ENCODE results near the gene TMEM95.
A peak's percentile ranks its signal among the peaks of the same experiment; 100 is the strongest.
"Not testable (repeated sequence)": the region's sequence is repeated elsewhere in the genome, so short reads cannot be mapped to it uniquely, and the experiment has no call there.

TMEM95 gene

DNA sequence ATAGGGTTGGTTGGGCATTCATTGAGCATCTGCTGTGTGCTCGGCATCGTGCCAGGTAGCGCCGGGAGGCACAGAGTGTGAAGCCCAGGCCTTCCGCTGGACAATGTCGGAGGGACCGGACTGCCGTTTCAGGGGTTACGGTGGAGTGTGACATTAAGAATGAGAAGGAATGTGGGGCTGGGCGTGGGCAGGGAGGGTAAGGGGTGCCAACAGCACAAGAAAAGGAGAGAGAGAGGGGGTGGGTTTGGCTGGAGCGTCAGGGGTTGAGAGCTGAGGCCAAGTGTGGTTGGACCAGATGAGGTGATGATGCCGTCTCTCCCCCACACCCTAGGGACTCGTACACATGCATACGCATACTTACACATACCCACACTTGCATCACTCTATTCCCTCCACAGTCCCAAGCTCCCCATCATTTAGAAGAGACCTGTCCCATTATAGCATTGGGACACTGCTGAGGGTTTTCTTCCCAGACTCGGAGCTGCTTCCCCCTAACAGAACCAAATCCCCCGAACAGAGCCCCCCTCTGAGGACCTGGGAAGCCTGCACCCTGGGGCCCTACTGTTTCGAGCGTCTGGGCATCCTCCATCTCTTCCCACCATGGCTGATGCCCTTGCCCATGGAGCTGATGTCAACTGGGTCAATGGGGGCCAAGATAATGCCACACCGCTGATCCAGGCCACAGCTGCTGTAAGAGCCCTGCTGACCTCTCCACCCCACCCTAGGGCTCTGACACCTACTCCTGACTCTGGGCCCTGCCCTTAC, 6.3 kb upstream of the TMEM95 start:
- DNase-seq = no peak

DNA sequence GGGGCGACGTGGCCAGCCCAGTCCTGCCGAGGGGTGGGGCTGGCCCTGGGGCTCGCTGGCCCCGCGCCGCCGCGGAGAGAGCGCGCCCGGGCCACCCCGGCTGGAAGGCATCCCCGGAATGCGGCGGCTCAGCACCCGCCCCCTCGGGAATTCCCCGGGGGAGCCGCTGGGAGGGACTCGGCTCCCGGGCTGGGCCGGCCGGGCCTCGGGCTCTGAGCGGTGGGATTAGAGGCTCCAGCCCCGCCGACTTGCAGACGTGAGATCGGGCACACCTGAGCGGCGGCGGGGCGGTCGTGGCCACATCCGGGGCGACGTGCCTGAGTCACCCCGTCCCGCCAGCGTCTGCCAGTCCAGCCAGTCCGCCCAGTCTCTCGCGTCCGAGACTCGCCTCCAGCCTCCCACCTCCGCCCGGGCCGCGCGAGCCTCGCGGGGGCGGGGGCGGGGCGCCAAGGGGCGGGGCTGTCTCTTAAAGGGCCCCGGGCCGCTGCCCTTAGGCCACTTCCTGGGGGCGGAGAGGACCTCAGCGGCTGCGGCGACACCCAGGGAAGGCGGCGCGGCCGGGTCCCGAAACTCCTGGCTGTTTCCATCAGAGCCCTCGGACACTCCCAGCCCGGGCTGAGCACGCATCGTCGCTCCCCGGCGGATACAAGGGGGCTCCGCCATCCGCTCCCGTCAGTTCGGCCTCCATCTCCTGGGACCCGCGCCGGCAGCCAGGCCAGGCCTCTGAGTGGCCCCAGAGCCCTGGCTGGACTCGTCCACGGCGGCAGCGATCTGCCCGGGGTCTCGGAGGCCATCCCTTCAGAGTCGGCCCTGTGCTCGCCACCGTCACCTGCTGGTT, 3.1 kb upstream of the TMEM95 start, which contains the start of gene KCTD11:
KCTD11 (plus strand) TSS at position 498 of the 838 bp plus-strand sequence.
- DNase-seq = peak; percentile 38

DNA sequence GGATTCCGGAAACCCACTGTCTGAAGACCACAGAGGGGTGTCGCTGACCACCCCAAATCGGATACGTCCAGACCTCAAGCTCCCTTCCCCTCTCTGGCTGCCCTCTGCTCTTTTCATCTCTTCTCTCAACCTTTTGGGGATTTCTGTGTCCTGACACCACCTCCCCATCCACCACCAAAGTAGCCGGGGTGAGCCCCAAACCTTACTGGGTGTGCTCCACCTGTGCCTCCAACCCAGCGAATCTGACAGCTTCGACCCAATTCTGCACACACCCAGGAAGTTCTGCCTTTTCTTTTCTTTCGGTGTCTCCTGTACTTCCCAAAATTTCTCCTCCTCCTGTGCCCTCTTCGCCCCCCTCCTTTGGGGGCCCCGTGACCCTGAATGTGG, 2.5 kb upstream of the TMEM95 start:
- no peak for DNase-seq

DNA sequence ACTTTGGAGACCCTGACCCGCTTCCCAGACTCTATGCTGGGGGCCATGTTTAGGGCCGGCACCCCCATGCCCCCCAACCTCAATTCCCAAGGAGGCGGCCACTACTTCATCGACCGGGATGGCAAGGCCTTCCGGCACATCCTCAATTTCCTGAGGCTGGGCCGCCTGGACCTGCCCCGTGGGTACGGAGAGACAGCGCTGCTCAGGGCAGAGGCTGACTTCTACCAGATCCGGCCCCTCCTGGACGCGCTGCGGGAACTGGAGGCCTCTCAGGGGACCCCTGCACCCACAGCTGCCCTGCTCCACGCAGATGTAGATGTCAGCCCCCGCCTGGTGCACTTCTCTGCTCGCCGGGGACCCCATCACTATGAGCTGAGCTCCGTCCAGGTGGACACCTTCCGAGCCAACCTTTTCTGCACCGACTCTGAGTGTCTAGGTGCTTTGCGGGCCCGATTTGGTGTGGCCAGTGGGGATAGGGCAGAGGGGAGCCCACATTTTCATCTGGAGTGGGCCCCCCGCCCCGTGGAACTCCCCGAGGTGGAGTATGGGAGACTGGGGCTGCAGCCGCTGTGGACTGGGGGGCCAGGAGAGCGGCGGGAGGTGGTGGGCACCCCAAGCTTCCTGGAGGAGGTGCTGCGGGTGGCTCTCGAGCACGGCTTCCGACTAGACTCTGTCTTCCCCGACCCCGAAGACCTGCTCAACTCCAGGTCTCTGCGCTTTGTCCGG, 1.9 kb upstream of the TMEM95 start:
- no peak for DNase-seq

DNA sequence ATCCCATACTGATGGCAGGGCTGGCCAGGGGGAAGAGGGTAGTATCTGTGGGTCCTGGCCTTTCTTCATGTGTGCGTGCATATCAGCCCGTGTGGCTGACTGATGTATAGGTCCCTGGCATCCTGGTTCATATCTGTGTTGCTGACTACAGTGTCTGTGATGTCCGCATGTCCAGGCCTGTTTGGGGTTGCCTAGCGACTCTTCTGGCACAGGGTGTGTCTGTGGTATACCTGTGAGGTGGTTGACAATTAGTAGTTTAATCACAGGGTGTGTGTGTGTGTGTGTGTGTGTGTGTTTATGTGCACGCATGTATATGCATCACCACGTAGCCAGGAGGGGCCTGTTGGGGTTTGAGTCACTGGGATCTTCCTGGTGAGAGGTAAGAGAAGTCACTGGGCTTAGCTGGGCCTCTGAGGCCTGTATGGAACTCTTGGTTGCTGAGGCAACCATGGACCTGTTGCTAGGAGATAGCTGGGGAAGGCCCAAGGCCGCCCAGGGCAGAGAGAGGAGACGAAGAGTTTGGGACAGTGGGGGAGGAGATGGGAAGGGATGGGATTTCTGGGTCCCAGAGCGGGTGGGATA, 603 bp upstream of the TMEM95 start:
- no peak for DNase-seq

DNA sequence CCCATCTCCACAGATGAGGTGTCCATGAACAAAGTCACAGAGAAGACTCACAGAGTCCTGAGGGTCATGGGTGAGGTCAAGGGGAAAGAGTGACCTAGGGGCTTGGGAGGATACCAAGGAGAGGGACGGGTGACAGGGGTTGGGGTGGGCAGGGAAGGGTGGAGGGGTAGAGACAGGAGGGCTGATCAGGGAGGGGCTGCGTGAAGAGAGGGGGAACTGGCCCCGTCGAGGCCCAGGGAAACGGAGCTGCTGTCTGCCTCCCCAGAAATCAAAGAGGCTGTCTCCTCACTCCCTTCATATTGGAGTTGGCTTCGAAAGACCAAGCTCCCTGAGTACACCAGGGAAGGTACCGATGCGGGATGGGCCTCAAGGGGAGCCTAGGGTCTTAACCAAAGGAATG, 617 bp downstream of the TMEM95 start:
- DNase-seq = no peak

DNA sequence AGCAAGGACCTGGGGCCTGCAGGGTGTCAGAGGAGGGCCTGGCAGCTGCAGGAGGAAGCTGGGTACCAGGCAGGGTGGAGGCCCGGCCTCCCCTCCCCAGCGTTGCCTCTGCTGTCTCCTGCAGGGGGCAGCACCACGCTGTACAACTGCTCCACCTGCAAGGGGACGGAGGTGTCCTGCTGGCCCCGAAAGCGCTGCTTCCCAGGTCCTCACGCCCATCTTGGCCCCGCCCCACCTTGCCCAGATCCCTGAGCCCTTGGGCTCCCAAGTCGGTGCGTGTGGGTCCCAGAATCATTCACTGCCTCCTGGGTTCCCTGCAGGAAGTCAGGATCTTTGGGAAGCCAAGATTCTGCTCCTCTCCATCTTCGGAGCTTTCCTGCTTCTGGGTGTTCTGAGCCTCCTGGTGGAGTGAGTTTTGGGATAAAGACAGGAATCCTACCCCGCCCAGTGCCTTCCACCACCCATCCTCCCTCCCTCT, 1.2 kb downstream of the TMEM95 start:
- no peak for DNase-seq

DNA sequence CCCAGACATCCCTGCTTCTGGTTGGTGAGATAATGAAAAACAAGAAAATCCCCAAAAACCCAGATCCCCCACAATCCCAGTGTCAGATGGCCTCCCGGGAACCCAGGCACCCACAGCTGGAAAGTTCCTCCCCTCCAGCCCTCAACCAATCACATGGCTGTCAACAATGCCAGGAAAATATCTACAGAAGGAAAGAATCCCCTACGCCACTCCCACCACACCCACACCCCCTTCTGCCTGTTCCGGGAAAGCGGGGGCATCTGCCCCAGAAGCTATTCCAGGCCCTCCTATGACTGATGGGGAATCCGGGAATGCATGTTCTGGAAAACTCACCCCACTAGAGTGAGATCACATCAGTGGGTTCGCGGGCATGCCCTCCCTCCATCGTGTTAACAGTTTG, 1.8 kb downstream of the TMEM95 start:
- no peak for DNase-seq

DNA sequence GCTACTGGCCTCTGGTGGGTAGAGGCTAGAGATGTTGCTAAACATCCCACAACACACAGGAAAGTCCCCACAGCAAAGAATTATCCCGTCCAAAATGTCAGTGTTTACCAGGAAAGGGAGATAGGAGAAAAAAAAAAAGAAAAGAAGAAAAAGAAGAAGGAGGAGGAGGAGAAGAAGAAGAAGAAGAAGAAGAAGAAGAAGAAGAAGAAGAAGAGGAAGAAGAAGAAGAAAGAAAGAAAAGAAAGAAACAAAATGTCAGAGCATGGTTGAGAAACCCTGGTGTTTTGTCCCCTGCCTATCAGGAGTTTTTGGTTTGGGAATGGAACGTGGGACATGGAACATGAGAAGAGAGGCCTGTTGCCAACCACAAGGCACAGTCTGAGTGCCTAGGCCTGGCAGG, 2.4 kb downstream of the TMEM95 start:
- no peak for DNase-seq

DNA sequence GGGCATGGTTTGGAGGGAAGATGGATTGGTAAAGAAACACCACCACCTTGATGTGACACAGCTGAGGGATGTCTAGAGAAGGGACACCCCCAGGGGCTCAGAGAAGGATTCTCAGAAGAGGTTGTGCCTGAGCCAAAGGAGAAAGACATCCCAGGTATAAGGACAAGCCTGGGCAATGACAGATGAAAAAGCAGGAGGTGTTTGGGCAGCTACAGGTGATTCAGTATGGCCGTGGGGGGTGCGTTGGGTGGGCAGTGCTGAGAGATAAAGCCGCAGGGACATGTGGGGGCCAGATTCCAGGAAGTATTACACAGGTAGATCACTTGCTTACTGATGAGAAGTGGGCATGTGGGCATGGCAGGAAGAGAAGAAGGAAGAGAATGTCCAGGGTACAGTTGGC, 7.0 kb downstream of the TMEM95 start:
- no peak for DNase-seq

DNA sequence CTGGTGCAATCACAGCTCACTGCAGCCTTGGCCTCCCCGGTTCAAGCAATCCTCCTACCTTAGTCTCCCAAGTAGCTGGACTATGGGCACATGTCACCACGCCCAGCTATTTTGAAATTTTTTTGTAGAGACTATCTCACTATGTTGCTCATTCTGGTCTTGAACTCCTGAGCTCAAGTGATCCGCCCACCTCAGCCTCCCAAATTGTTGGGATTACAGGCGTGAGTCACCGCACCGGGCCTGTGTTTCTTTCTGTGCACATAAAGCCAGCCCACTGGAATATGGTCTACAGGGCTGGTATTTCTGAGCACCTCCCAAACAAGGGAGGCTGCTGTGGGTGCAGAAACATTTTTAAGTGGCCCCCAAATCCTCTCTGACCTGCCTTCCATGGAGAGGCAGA, 8.4 kb downstream of the TMEM95 start:
- DNase-seq = no peak

DNA sequence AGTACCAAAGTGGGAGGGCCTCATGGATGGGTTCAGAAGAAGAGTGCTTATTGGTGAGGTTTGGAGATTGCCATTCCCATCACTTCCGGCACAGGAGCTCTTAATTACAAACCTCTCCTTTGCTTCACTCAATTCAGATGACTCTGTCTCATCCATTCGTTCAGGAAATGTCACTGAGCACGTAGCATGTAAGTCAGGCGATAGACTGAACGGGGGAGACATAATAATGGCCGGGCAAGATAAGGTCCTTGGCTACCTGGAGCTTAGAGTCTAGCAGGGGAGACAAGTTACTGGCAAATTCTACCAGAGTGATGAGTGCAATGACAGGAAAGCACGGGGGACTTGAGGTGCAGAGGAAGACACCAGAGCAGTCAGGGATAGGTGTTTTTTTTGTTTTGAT, 11.0 kb downstream of the TMEM95 start:
- not testable (repeated sequence) for DNase-seq

DNA sequence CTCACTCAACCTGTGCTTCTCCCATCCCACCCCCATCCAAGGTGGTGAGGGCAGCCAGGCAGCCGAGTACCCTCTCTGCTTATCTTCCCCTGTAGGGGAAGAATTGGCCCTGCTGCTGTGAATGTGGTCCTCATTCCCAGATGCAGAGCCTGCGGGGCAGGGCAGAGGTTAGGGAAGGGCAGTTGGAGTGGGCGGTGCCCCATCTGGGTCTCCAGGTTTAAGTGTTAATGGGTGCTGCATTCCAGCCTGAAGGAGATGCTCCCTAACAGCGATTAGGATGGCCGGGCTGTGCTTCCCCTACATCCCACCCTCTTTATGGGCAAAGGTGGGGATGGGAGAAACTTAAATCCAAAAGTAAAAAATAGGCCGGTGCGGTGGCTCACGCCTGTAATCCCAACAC, 12.1 kb downstream of the TMEM95 start:
- no peak for DNase-seq

DNA sequence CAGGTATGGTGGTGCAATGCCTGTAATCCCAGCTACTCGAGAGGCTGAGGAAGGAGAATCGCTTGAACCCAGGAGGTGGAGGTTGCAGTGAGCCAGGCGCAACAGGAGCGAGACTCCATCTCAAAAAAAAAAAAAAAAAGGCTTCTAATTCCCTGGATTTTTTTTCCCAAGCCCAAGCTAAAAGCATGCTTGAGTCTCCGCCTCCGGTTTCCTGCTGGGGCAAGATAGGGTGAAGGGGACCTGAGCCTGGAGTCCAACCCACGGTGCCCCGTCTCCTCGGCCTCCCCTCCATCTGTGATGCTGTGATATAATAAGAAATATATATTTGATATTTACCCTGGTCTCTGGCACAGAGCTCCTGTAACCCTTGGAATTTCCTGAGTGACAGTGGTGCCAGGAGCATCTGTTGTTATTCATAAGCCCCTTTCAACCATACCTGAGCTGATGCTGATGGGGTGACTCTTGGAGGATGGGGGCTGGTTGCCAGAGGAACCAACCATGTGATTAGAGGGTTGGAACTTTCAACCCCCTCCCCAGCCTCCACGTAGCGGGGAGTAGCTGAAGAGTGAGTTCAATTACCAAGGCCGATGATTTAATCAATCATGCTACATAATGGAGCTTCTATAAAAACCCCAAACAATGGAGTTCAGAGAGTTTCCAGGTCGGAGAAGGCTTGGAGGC, 13.1 kb downstream of the TMEM95 start:
- no peak for DNase-seq

DNA sequence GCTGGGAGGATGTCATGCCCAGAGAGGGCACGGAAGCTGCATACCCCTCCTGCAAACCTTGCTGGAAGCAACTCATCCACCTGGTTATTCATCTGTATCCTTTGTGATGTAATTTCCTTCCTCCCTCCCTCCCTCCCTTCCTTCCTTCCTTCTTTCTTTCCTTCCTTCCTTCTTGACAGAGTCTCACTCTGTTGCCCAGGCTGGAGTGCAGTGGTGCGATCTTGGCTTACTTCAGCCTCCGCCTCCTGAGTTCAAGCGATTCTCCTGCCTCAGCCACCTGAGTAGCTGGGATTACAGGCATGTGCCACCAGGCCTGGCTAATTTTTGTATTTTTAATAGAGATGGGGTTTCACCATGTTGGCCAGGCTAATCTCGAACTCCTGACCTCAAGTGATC, 13.6 kb downstream of the TMEM95 start:
- DNase-seq = not testable (repeated sequence)

DNA sequence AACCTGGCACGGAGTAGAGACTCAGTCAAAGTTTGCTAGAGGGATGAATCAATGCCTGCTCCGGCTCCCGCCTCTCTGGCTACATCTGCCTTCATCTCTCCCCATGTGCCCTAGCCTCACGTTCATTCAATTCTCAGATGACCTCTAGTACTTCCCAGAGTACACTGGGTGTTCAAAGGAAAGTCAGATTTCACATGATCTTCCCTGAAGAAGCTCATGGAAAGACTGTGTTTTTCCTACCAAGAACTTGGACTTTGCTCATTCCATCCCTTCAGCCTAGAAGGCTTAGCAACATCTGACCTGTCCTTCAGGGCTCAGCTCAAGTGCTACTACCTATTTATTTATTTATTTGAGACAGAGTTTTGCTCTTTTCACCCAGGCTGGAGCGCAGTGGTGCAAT, 14.9 kb downstream of the TMEM95 start:
- no peak for DNase-seq

DNA sequence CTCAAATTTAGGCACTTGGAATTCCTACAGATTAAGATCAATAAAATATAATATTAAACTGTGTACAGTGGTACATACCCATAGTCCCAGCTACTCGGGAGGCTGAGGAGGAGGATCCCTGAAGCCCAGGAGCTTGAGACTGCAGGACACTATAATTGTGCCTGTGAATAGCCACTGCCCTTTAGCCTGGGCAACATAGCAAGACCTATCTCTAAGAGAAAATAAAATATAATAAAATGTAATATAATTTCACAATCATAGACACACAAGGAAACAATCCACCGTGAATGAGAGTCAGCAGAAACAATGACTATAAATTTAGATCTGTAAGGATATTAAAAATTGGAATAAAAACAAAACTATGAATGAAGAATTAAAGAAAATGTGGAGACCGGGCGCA, 15.9 kb downstream of the TMEM95 start:
- DNase-seq = no peak

DNA sequence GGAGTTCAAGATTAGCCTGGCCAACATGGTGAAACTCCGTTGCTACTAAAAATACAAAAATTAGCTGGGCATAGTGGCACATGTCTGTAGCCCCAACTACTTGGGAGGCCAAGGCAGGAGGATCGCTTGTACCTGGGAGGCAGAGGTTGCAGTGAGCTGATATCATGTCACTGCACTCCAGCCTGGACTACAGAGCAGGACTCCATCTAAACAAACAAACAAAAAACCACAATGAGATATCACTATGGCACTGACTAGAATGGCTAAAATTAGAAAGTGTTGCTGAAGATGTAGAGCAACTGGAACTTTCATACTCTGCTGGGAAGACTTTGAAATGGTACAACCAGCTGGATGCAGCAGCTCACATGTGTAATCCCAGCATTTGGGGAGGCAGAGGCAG, 19.4 kb downstream of the TMEM95 start:
- DNase-seq = no peak

DNA sequence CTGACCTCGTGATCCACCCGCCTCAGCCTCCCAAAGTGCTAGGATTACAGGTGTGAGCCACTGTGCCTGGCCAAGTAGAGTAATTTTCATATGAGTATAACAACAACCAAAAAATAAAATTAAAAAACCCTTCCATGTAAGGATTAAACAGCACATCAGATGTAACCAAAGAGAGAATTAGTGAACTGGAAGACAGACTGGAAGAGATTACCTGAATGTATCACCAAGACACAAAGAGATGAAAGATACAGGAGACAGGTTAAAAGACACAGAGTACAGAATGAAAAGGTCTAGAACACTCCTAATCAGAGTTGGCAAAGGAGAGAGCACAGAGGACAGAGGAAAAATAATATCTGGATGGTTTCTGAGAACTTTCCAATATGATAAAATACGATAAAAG, 24.2 kb downstream of the TMEM95 start:
- no peak for DNase-seq

DNA sequence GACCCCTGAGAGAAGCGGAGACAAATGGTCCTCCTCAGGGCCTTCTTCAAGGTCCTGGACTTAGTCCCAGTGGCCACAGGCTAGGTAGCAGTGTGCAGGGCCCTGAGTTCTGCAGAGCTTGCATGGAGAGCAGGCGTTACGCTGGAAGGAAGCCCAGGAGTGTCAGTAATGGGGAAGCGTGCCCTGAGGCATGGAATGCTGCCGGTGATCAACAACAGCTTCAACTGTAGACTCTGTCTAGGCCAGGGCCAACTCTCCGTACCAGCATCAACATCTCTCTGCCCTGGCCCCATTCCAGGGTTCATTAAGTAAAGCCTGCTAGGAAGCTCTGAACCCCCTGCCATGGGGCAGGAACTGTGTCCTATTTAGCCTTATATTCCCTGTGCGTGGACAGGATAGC, 25.4 kb downstream of the TMEM95 start:
- DNase-seq = no peak

DNA sequence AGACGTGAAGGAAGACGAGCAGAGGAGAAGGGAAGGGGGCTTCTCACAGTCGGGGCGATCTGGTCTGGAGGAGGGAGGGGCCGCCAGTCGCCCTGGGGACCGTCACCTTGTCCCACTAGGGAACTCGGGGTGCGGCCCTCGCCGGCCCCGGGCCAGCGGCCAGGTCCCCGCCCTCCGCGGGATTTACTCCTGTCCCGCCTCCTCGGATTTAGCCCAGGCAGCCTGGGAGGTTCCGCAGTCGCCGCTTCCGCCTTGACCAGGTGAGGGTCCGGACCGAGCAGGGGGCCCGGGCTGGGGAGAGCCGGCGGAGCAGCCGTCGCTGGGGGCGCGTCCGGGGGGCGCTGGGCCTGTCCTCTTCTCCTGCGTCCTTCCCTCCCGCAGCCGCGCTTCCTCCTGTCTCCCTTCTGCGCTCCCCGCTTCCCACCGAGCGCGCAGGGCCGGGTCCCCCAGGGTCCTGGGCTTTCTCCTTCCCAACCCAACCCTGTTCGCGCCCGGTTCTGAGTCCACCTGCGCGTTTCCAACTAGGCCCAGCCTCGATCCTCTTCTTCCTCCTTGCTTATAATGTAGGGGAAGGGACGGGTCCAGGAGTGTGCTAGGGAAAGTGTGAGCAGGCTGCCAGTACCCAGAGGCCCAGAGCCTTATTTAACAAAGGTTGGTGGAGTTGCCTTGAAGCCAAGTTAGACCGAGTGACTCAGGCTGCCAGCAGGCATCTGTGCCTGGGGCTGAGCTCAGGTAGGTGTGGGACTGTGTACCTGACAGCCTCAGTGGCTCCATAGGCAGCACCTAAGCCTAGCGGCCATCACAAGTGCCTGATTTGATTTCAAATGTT, 26.1 kb downstream of the TMEM95 start, which contains the start of gene TNK1:
TNK1 (plus strand) TSS at position 235 of the 829 bp plus-strand sequence. CDS start 1,838 bp downstream, outside the sequence.
- DNase-seq = no peak

Measured in NCI-H2171 treated with DMSO at 0.1 percent for 48 hours (cell line).